GM19372 (cell line): ENCODE data around the gene A3GALT2.

Source experiments
- ATAC-seq: cut with Tn5 transposase; IDR thresholded peaks from one replicate; pipeline ENCODE4 v1.9.1; 2021; ENCODE audit warnings: mild to moderate bottlenecking, low read depth, moderate library complexity; ENCODE audit not compliant: unreplicated experiment

The A3GALT2 gene

GRCh38 chr1:33257772-33258712 lies 62.9 kb downstream of the A3GALT2 start:
- no peak for ATAC-seq

DNA sequence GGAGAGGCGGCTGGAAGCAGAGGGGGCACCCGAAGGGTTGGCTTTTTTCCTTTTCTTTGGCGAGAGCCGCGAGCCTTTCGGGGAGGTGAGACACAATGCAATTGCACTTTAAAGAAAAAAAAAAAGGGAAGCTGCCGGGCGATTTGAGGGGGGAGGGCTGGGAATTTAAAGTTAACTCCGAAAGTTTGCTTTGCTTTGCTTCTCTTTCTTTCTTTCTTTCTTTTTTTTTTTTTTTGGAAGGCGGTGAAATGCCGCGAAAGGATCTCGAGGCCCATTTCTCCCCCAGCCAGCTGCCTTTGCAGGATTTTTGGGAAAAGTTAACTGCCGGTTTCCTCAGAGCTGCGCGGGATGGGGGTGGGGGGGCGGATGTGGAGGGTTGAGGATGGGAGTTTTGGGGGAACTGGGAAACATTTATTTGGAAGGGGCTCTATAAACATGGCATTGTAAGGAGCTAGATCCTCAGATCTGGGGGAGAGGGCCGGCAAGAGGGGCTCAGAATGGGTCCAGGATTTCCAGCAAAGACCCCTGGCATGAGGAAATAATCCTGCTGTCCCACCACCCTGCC lies 63.6 kb downstream of the A3GALT2 start:
- no peak for ATAC-seq
